Activated CD4-positive, CD25-positive, alpha-beta regulatory T cell treated with anti-CD3 and anti-CD28 coated beads, Interleukin-2, amount 50 U/mL, for 24 hours (primary cell): ENCODE results near the gene TXNDC12.
A peak's percentile ranks its signal among the peaks of the same experiment; 100 is the strongest.
"Not testable (repeated sequence)": the region's sequence is repeated elsewhere in the genome, so short reads cannot be mapped to it uniquely, and the experiment has no call there.

Source experiments
- ATAC-seq, 2 donors: fragments of 150-1000 bp; cut with Tn5 transposase; one replicate each; pipeline ENCODE4 v1.10.0; 2021; ENCODE audit warnings: mild to moderate bottlenecking in 1 of 2, moderate library complexity in 1 of 2

Gene TXNDC12

DNA sequence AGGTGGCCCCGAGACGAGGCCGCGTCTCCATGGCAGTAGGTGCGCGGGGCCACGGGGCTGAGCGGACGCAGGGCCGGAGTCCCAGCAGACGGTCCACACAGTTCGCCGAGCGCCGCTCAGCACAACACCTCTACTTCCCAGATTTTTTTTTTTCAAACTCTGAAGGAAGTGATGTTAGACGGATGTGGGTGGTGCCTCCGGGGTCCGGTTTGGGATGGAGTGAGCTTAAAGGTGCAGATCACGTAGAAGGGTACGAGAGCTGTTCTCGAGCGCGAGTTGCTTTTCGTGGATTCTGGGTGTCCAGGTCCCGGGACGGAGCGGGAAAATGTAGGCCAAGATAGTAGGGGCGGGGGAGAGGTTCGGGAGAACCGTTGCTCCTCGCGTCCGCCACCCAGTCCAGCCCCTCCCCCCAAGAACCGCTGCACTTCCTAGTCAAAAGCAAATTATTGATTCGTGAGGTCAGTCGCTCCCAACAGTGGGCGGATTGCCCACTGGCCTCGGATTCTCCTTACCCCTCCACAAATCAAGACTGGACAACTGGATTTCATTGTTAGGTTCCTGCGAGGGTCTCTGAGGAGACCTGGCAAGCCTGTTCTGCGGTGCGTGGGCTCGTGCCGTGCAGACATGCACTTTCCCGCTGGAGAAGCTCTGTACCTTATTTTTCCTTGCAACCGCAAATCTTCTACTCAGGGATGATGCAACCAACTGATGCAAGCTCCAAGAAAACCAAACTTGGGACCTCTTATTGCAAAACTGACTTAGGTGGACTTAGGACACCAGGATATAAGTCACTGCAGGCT is at the start of gene TXNDC12:
TXNDC12 (minus strand) TSS at position 126 of the 800 bp plus-strand sequence; CDS start at position 31, 95 bp downstream.
- ATAC-seq: peak; percentile 37 to 39

DNA sequence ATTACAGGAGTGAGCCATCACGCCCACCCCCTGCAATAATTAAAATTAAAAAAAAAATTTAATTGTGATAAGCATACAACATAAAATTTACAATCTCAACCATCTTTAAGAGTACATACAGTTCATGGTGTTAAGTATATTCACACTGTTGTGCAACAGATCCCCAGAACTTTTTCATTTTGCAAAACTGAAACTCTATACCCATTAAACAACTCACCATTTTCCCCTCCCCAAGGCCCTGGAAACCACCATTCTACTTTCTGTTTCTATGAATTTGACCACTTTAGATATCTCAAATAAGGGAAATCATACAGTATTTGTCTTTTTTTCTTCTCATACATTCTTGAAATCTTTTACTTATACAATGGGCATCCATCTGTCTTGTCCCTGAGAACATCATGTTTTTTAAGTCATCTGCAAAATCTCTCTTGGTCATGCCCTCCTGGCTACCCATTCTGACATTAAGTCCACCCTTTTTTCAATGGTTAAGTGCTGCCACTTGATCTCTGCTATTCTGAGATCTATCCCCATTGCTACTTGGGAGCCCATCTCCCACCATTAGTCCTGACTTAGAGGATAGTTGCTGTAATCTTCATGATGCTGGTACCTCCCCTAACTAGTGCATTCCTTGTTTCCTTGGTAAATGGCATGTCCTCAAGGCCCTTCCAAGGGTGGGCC is 47.5 kb upstream of the TXNDC12 start:
- peak in 1 of 2 donors; percentile 43 for ATAC-seq

DNA sequence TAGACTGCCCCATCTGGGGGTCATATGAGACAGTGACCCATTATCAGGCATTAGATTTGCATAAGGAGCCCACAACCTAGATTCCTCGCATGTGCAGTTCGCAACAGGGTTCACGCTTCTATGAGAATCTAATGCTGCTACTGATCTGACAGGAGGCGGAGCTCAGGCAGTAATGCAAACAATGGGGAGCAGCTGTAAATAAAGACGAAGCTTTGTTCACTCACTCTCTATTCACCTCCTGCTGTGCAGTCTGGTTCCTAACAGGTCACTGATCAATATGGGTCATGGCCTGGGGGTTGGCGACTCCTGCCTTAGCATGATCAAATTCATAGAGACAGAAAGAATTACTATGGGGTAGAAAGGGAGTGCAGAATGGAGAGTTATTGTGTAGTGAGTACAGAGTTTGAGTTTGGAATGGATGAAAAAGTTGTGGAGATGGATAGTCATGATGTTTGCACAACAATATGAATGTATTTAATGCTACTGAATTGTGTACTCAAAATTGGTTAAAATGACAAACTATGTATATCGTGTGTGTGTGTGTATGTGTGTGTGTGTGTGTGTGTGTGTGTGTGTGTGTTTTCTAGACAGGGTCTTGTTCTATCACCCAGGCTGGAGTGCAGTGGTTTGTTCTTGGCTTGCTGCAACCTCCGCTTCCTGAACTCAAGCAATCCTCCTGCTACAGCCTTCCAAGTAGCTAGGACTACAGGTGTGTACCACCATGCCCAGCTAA is 43.3 kb upstream of the TXNDC12 start:
- no peak for ATAC-seq

DNA sequence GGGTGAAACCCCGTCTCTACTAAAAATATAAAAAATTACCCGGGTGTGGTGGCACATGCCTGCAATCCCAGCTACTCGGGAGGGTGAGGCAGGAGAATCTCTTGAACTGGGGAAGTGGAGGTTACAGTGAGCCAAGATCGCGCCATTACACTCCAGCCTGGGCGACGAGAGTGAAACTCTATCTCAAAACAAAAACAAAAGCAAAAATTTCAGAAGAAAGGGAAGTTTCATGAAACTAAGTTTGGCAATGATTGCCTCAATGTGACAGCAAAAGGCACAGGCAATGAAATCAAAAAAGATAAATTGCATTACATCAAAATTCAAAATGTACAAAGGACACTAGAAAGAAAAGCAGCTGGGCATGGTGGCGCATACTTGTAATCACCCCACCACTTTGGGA is 41.2 kb upstream of the TXNDC12 start:
- ATAC-seq: no peak

DNA sequence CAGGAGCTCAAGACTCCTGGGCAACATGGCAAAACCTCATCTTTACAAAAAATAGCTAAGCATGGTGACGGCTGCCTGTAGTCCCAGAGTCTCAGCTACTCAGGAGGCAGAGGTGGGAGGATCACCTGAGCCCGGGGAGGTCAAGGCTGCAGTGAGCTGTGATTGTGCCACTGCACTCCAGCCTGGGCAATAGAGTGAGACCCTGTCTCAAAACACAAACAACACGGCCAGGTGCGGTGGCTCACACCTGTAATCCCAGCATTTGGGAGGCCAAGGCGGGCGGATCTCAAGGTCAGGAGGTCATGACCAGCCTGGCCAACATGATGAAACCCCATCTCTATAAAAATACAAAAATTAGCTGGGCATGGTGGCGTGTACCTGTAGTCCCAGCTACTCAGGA is 39.3 kb upstream of the TXNDC12 start:
- not testable (repeated sequence) for ATAC-seq

DNA sequence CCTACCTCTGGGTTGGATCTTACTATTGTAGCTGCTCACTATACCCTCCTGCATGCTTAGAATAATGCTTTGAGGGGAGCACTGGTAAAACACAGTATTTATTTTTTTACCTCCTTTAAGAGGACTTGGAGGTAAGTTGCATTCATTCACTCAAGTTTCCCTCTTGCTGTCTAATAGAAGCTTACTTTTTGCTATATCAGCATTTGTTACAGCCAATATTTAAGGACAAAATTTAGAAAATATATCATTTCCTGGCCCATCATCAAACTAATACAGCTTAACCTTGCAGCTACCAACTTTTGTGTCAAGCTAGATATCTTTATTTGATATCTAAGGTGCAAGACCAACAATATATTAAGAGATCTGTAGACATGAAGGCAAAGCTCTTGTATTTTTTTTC is 32.9 kb upstream of the TXNDC12 start:
- ATAC-seq: not testable (repeated sequence)

DNA sequence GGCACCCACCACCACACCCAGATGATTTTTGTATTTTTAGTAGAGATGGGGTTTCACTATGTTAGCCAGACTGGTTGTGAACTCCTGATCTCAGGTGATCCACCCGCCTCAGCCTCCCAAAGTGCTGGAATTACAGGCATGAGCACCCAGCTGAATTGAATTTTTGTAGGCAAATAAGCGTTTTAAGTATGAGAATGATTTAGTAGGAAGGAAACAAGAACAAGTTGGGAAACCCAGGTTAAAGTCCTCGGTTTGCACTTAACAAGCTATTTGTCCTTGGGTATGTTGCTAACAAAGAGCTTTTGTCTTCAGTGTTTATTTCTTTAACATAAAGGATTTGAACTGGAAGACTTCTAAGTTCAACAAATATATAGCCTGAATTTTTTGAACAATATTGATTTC is 25.0 kb upstream of the TXNDC12 start:
- ATAC-seq: no peak

DNA sequence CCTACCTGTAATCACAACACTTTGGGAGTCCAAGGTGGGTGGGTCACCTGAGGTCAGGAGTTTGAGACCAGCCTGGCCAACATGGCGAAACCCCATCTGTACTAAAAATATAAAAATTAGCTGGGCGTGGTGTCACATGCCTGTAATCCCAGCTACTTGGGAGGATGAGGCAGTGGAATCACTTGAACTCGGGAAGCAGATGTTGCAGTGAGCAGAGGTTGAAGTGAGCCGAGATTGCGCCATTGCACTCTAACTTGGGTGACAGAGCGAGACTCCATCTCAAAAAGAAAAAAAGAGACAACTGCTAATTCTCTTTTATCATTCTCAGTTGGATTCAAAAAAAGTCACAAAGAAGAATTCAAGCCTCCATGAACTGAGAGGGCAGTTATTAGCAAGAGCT is 22.3 kb upstream of the TXNDC12 start:
- ATAC-seq: not testable (repeated sequence)

DNA sequence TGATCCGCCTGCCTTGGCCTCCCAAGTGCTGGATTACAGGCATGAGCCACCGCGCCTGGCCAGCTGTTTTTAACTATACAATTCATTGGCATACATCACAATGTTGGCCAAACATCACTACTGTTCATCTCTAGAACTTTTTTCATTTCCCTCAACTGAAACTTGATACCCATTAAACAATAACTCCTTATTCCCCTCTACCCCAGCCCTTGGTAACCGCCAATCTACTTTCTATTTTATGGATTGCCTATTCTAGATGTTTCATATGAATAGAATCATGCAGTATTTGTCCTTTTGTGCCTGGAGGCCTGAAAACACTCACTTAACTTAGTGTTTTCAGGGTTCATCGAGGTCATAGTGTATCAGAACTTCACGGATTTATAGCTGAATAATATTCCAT is 17.3 kb upstream of the TXNDC12 start:
- no peak for ATAC-seq

DNA sequence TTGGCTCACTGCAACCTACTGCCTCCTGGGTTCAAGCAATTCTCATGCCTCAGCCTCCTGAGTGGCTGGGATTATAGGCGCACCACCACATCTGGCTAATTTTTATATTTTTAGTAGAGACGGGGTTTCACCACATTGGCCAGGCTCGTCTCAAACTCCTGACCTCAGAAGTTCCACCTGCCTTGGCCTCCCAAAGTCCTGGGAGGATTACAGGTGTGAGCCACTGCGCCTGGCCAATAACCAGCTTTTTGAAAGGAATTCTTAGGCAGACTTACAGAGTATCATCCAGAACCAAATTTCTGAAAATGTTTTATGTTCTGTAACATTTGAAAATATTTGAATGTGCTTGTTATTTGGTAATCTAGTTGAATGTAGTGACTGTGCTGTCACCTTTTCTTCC is 15.7 kb upstream of the TXNDC12 start:
- no peak for ATAC-seq

DNA sequence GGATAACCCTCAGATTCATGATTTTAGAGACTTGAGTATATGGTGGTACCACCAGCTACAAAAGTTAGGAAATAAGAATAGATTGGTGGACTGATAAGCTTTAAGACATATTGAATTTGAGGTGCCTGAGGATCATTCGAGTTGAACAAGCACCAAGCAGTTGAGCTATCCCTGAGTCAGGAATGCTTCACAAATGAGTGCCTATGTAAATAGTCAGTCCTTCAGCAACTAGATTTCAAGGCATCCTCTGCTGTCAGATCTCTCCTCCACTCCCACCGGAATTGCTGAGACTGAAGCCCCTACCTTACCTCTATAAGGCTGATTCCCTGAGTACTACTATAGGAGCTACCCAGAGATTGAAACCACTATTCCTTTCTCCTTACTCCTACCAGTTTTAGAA is 8.2 kb upstream of the TXNDC12 start:
- ATAC-seq: no peak

DNA sequence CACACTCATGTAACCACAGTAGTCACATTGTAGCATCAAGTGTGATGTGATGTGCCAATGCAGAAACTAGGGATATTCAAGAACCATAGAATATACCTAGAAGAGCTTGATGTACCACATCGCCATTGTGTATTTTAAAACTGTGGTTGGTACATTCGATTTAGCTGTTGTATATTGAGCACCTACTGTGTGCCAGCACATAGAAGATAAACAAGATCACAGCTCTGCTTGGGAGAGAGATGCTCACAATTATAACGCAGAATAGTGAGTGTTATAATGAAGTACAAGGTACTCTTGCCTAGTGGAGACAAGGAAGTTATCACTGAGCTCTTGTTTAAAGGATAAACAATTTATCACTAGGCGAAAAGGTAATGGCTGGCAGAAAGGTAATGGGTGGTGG is 5.8 kb upstream of the TXNDC12 start:
- ATAC-seq: no peak

DNA sequence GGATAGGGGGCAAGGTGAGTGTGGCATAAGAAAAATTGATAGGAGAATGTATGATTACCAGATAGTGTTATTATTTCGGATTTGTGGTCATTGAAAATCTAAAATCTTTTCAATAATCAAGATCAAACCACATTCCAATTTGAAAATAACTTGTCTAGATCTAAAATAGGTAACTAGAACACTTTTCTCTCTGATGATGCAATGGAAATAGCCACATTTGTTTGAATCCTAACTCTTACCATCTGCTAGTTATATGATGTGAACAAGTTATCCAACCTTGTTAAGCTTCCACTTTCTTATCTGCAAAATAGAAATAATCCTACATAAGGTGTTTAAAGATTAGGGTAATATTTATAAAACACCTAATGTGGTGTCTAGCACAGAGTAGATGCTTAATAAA is 4.9 kb upstream of the TXNDC12 start:
- no peak for ATAC-seq

DNA sequence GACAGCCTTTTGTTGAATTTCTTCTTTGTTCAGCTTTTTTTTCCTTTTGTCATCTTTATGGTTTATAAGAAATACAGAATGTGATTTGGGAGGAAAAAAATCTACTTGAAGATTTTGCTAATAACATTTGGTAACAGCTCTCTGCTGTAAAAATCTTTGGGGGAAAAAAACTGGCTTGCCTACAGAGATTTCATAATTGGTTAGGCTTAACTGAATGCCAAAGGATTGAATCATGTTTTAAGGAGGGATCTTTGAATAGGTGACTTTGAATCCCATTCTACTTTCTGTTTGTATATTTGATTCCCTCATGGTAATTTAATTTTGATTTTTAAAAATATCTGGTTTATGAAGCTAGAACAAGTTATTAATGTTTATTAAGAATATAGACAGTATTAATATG is 4.3 kb upstream of the TXNDC12 start:
- ATAC-seq: no peak

DNA sequence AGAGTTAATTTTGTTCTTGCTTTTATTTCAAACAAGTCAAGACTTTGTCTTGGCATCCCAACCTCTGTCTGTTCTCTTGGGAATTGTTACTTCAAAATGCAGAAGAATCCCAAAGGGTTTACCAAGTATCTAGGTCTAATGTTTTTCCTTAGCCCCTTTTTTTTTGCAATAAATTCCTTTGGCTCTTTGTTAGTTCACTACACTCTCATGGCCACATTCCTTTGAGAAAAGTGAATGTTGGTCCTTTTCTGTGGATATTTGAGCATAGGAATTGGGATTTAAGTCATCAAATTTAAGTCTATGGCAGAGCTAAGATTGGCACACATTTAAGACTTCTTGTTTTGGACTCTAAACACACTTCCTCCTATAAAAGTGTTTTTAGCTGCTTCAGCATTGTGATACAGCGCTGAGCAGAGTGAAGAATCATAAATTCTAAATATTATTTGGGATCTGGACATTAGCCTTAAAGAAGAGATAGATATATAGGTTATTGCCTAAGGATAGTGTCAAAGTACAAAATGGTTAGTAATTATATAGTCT is 3.0 kb upstream of the TXNDC12 start:
- ATAC-seq: no peak

DNA sequence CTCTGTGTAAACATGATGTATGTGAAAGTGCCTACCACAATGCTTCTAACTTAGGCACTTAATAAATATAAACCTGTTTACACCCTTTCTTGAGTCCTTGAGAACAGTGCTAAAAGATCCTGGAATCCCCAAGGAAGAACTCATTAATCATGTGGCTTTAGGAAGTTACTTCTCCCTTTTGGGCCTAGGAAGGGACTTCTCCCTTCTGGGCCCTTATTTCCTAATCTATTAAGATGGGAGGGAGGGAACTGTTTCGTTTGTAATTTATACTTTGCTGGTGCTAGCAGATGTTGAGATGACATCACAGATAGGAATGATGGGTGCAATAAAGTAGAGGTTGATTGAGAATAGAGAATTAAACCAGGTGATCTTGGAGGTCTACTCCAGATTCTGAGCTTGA is 2.3 kb upstream of the TXNDC12 start:
- ATAC-seq: no peak

DNA sequence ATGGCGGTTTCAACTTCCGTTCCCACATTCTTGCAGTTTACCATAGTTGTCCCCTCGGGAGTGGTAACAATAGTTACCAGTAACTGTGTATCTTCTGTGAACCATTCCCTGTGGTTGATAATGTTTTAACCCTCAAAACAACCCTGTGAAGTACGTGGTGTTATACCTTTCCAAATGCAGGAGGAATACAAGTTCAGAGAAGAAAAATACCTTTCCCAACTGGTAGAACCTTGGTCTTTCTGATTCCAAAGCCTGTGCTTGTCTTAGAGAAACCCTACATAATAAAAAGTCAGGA is 1.9 kb upstream of the TXNDC12 start:
- no peak for ATAC-seq

DNA sequence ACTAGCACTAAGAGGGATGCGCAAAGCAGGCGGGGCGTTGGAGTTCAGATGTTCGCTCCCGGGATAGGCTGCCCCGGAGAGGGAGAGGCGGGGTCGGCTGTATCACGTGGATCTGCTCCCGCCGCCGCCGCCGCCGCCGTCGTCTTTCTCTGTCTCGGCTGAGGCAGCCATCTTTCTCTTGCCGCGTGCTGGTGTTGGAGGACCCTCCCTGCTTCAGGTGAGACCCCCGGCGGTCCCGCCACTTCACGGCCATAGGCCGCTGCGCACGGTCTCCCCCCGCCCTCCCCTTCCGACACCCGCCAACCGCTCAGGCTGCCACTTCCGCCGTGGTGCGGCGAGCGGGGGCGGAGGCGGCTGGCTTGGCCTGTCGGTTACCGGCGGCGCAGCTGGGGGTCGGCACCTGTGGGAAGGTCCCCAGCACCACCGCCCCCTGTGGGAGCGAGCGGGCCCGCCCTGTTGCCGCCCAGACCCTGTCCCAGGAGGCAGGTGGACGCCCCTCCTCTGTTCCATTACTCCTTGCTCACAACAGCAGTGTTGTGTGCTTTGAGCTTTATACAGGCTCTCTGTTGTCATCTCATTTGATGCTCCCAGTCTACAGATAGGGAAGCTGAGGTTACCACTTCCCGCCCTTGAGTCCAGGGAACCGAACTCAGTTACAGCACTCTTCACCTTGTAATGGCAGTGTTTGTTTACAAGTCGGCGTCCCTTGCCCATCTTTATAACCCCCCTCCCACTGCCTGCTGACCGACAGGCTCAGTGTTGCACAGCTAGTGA is 1.4 kb upstream of the TXNDC12 start, which contains the start of gene BTF3L4:
BTF3L4 (plus strand) TSS at position 133 of the 774 bp plus-strand sequence. CDS start 3,553 bp downstream, outside the sequence.
- peak; percentile 97 to 98 for ATAC-seq

DNA sequence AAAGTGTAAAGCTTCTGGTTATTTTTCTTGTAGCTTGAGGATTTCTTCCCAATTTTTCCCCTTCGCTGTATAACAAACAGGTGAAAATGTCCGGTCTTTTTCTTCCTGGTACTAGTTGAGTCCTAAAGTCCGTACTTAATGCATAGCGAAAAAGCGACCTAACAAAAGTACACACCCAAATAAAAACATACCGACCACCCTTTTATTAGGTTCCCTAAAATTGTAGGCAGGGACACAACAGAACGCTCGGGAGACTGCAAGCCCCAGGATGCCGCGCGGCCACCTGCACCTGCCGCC is 823 bp upstream of the TXNDC12 start:
- no peak for ATAC-seq

DNA sequence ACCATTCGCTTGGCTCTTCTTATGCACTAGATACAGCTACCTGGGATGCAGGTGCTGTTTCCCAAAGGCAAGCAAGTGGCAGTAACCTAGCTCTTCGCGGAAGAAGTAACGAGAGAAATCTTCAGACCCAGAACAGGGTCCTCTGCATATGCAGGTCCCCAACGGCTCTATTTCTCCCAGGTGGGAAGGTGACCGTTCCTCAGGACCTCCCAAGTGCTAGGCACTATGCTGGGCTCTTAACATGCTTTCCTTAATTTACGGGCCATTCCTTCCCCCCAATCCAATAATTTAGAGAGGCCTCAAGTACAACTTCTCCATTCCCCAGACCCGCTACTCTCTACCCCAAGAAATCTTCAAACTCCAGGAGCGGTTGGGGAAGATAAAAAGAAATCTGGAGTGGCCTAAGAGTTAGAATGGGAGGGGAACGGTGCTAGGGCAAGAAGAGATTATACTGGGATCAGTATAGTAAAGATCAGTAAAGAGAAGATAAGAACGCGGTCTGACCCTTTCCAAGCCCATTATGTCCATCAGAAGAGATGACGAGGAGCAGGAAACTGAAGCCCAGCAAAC is 410 bp downstream of the TXNDC12 start:
- no peak for ATAC-seq

DNA sequence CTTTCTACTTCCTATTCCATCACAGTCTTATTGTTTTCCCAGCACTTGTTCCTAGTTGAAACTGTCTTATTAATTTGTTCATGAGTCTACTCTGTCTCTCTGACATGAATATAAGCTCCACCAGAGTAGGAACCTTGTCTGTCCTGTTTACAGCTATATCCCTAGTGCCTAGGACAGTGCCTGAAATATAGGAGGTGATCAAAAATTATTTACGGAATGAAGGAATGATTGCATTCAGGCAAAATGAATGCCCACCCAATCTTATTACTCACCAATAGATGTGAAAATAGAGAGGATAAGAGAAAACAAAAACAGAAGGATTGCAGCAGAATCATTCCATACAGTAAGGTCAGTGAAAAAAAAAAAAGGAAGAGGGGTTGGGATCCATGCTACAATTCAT is 1.1 kb downstream of the TXNDC12 start:
- no peak for ATAC-seq

DNA sequence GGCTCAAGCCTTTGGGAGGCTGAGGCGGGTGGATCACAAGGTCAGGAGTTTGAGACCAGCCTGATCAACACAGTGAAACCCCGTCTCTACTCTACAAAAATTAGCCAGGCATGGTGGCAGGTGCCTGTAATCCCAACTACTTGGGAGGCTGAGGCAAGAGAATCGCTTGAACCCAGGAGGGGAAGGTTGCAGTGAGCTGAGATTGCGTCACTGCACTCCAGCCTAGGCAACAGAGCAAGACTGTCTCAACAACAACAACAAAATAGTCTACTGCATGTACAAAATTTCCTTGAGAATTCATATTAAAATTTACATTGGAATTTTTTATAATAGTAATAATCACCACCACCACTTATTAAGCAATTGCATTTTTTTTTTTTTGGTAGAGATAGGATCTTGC is 5.7 kb downstream of the TXNDC12 start:
- ATAC-seq: not testable (repeated sequence)
